GM21737 (cell line): ENCODE results near the gene PIK3R6.
A peak's percentile ranks its signal among the peaks of the same experiment; 100 is the strongest.
"Not testable (repeated sequence)": the region's sequence is repeated elsewhere in the genome, so short reads cannot be mapped to it uniquely, and the experiment has no call there.

Source experiments
- ATAC-seq: cut with Tn5 transposase; IDR thresholded peaks from one replicate; pipeline ENCODE4 v1.9.1; 2021; ENCODE audit warnings: mild to moderate bottlenecking, moderate library complexity; ENCODE audit not compliant: unreplicated experiment

Gene PIK3R6

GRCh38 chr17:8856869-8857575 lies 10.5 kb downstream of the PIK3R6 start:
- ATAC-seq, result no peak

- ATAC-seq, result not testable (repeated sequence)
Measured at GRCh38 chr17:8856205-8856603, 11.3 kb downstream of the PIK3R6 start.

- peak; percentile 37 for ATAC-seq
Measured at GRCh38 chr17:8855477-8856204, 11.8 kb downstream of the PIK3R6 start.

- no peak for ATAC-seq
Measured at GRCh38 chr17:8851600-8851999, 15.9 kb downstream of the PIK3R6 start.

GRCh38 chr17:8849311-8850041 lies 18.0 kb downstream of the PIK3R6 start:
- no peak for ATAC-seq

GRCh38 chr17:8847891-8848290 lies 19.6 kb downstream of the PIK3R6 start:
- ATAC-seq, result no peak

GRCh38 chr17:8846768-8847211 lies 20.7 kb downstream of the PIK3R6 start:
- ATAC-seq, result no peak

GRCh38 chr17:8844229-8845218 lies 22.9 kb downstream of the PIK3R6 start:
- no peak for ATAC-seq

- no peak for ATAC-seq
Measured at GRCh38 chr17:8843344-8843743, 24.1 kb downstream of the PIK3R6 start.

- no peak for ATAC-seq
Measured at GRCh38 chr17:8841844-8842243, 25.6 kb downstream of the PIK3R6 start.

GRCh38 chr17:8839410-8839935 lies 28.0 kb downstream of the PIK3R6 start:
- no peak for ATAC-seq

GRCh38 chr17:8838551-8839095 lies 28.9 kb downstream of the PIK3R6 start:
- ATAC-seq, result no peak

GRCh38 chr17:8837563-8838075 lies 29.9 kb downstream of the PIK3R6 start:
- ATAC-seq, result no peak

- ATAC-seq, result no peak
Measured at GRCh38 chr17:8836821-8837562, 30.5 kb downstream of the PIK3R6 start.

GRCh38 chr17:8835631-8836364 lies 31.7 kb downstream of the PIK3R6 start:
- no peak for ATAC-seq

GRCh38 chr17:8835106-8835505 lies 32.4 kb downstream of the PIK3R6 start:
- no peak for ATAC-seq

GRCh38 chr17:8832711-8833352 lies 34.6 kb downstream of the PIK3R6 start:
- ATAC-seq, result no peak
